CD14-positive monocyte (primary cell): Measurements from ENCODE around the gene ADGRL3. TPM values are rescaled to one million over a fixed set of nuclear protein-coding genes. Genes with fewer than 3 reads are reported as not detected.

ENCODE experiments used
- DNase-seq, 3 donors: peaks; one replicate each; pipeline ENCODE4 v3.0.0-alpha.2; 2011 to 2022
- H2AFZ ChIP-seq: 2 replicates; pipeline ENCODE4 v1.6.0; 2012; ENCODE audit warnings: mild to moderate bottlenecking, low read depth, low read length, inconsistent platforms; ENCODE audit not compliant: insufficient read depth, poor library complexity, severe bottlenecking
- H3K27ac ChIP-seq, 2 donors: 1 replicate in 1 of 2; 2 replicates in 1 of 2; pipeline ENCODE4 v1.5.1; 2012 to 2013; ENCODE audit warnings: low read length in 2 of 2, control low read depth in 1 of 2, inconsistent platforms in 1 of 2, low read depth in 1 of 2, mild to moderate bottlenecking in 1 of 2
- H3K27me3 ChIP-seq, 2 donors: one replicate each; pipeline versions ENCODE4 v1.6.0 to v1.6.1; 2011 to 2013; ENCODE audit warnings: low read length in 2 of 2; ENCODE audit not compliant: control insufficient read depth in 2 of 2, insufficient read depth in 2 of 2
- H3K36me3 ChIP-seq, 2 donors: replicated peaks in 1 of 2; 1 replicate in 1 of 2; 2 replicates in 1 of 2; pipeline versions ENCODE4 v1.5.1 to v1.6.1; 2012 to 2013; ENCODE audit warnings: low read length in 2 of 2, control low read depth in 1 of 2, inconsistent platforms in 1 of 2, mild to moderate bottlenecking in 1 of 2; ENCODE audit not compliant: insufficient read depth in 2 of 2, control insufficient read depth in 1 of 2
- H3K4me1 ChIP-seq, 2 donors: 1 replicate in 1 of 2; 2 replicates in 1 of 2; pipeline versions ENCODE4 v1.5.1 to v1.6.1; 2012 to 2013; ENCODE audit warnings: low read length in 2 of 2, control low read depth in 1 of 2, inconsistent platforms in 1 of 2, mild to moderate bottlenecking in 1 of 2, moderate library complexity in 1 of 2; ENCODE audit not compliant: insufficient read depth in 2 of 2, control insufficient read depth in 1 of 2
- H3K4me2 ChIP-seq: replicated peaks from 2 replicates; pipeline ENCODE3; 2012; ENCODE audit warnings: low read length, moderate library complexity, mild to moderate bottlenecking; ENCODE audit not compliant: poor library complexity, severe bottlenecking; ENCODE audit errors: extremely low read depth
- H3K4me3 ChIP-seq, 3 experiments: fragments of 200-600 bp in 1 of 3; sonication (generic) in 1 of 3; replicated peaks in 1 of 3; 1 replicate in 2 of 3; 2 replicates in 1 of 3; pipeline ENCODE4 v1.5.1; 2011 to 2013; ENCODE audit warnings: low read length in 3 of 3, mild to moderate bottlenecking in 3 of 3, control low read depth in 2 of 3, low read depth in 2 of 3, inconsistent platforms in 1 of 3, moderate library complexity in 1 of 3
- H3K79me2 ChIP-seq: 2 replicates; pipeline ENCODE4 v1.6.0; 2012; ENCODE audit warnings: mild to moderate bottlenecking, control low read depth, inconsistent platforms, low read length, moderate library complexity; ENCODE audit not compliant: insufficient read depth
- H3K9ac ChIP-seq: 2 replicates; pipeline ENCODE4 v1.6.0; 2017; ENCODE audit warnings: low read length, mild to moderate bottlenecking; ENCODE audit not compliant: insufficient read depth, poor library complexity, severe bottlenecking
- H3K9me3 ChIP-seq, 2 donors: replicated peaks in 1 of 2; 1 replicate in 1 of 2; 2 replicates in 1 of 2; pipeline versions ENCODE4 v1.5.1 to v1.6.1; 2012 to 2013; ENCODE audit warnings: low read length in 2 of 2, control low read depth in 1 of 2; ENCODE audit not compliant: control insufficient read depth in 1 of 2, insufficient read depth in 1 of 2
- H4K20me1 ChIP-seq: 2 replicates; pipeline ENCODE4 v1.6.0; 2012; ENCODE audit warnings: mild to moderate bottlenecking, low read length, control low read depth, moderate library complexity; ENCODE audit not compliant: insufficient read depth
- H3K27ac Mint-ChIP-seq, 7 donors: one replicate each; pipeline ENCODE4 v1.8.0; 2020; ENCODE audit warnings: mild to moderate bottlenecking in 7 of 7, mixed read lengths in 7 of 7, moderate library complexity in 6 of 7, inconsistent platforms in 2 of 7
- H3K27me3 Mint-ChIP-seq, 3 donors: one replicate each; pipeline ENCODE4 v1.8.0; 2021 to 2022; ENCODE audit warnings: low read depth in 3 of 3, mild to moderate bottlenecking in 3 of 3, mixed read lengths in 3 of 3, moderate library complexity in 3 of 3, inconsistent platforms in 1 of 3
- H3K36me3 Mint-ChIP-seq, 2 donors: one replicate each; pipeline ENCODE4 v1.8.0; 2020; ENCODE audit warnings: mixed read lengths in 2 of 2, inconsistent platforms in 1 of 2, mild to moderate bottlenecking in 1 of 2
- H3K4me1 Mint-ChIP-seq: one replicate; pipeline ENCODE4 v1.8.0; 2020; ENCODE audit warnings: mild to moderate bottlenecking, mixed read lengths
- H3K4me3 Mint-ChIP-seq, 2 donors: one replicate each; pipeline ENCODE4 v1.8.0; 2020; ENCODE audit warnings: mild to moderate bottlenecking in 2 of 2, mixed read lengths in 2 of 2, moderate library complexity in 1 of 2
- H3K9me3 Mint-ChIP-seq, 7 donors: one replicate each; pipeline ENCODE4 v1.8.0; 2020 to 2022; ENCODE audit warnings: mixed read lengths in 7 of 7, mild to moderate bottlenecking in 6 of 7, moderate library complexity in 6 of 7, inconsistent platforms in 2 of 7
- WGBS: methylation state at CpG from one replicate; pipeline ENCODE4 v1.1.5; 2013; ENCODE audit warnings: missing lambda C conversion rate; ENCODE audit not compliant: insufficient coverage; 5-methylcytosine and 5-hydroxymethylcytosine counted together
- intact Hi-C, 2 donors: fragments of 100-400 bp; cut with micrococcal nuclease; formaldehyde crosslinking; loops; one replicate each; pipeline versions ENCODE4 v1.15.0 to v1.15.1; 2023
- polyA plus RNA-seq, 3 donors: library from polyadenylated mRNA; depleted of rRNA in 1 of 3; unstranded in 2 of 3; stranded (reverse) in 1 of 3; fragments of 300-500 nt in 2 of 3; fragments of >200 nt in 1 of 3; fragmentation: Illumina TruSeq in 2 of 3; gene quantifications; 1 replicate in 2 of 3; 2 replicates in 1 of 3; pipeline ENCODE4 v1.2.3, GENCODE V29; 2012 to 2021
- TF ChIP-seq, protein P1 (sequence below): fragments of 200-600 bp; IDR thresholded peaks from one replicate; pipeline ENCODE4 v1.8.0; 2022; ENCODE audit warnings: antibody characterized with exemption, mild to moderate bottlenecking

ADGRL3 gene
- polyA plus RNA-seq, 3 donors: not detected

DNA sequence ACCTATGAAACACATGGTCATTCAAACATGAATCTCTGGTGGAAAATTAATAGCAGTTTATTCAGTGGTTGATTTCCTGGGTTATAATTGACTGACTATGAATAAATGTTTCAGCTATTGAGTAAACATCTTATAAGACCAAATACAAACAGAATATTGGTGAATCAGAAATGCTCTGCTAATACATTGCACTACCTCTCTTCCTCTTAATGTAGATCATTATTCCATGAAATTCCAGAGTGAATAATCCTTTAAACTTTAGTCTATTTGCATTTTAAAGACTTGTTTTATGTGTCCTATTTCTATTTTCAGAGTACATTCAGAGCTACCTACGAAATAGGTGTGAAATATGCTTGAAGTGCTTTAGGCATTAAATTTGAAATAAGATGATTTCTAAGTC is 715.4 kb downstream of the ADGRL3 start:
- H3K79me2 ChIP-seq: no peaks in the 10 kb centered on the region
- intact Hi-C loops: no loop called here

DNA sequence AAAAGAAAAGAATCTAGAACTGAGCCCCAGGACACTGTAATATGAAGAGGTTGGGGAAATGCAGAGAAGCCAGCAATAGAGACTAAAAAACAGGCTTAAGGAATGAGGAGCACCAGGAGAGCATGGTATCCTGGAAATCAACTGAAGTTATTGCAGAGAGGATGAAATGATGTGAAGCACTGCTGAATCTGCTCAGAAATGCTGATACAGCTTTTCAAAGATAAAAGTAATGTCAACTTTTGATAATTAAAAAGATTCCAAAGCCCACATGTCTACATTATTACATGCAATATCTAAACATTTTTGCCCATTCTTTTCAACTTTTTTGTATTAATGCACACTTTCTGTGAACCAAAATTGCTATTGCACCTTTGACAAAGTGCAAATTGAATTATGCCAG is 718.4 kb downstream of the ADGRL3 start:
- no peaks in the 10 kb centered on the region for H3K79me2 ChIP-seq
- no peaks in the 10 kb centered on the region for H3K27me3 Mint-ChIP-seq
- H3K9me3 Mint-ChIP-seq: peaks cover 0 to 3% (median 0%) of the 10 kb centered on the region in 7 donors
- H3K4me2 ChIP-seq: no peak overlapping the region
- H3K4me3 ChIP-seq: no peak overlapping the region
- no peak overlapping the region for H3K9ac ChIP-seq
- H3K4me3 Mint-ChIP-seq: no peak overlapping the region
- DNase-seq: no peak
- H3K4me1 ChIP-seq: no peaks in the 10 kb centered on the region
- no peaks in the 10 kb centered on the region for H3K36me3 ChIP-seq
- no peaks in the 10 kb centered on the region for H4K20me1 ChIP-seq
- H3K27ac ChIP-seq: no peak overlapping the region
- intact Hi-C loops: no loop called here
- H3K36me3 Mint-ChIP-seq: no peaks in the 10 kb centered on the region
- no peaks in the 10 kb centered on the region for H3K27me3 ChIP-seq
- H3K27ac Mint-ChIP-seq: no peak overlapping the region
- TF ChIP-seq, protein P1, sequence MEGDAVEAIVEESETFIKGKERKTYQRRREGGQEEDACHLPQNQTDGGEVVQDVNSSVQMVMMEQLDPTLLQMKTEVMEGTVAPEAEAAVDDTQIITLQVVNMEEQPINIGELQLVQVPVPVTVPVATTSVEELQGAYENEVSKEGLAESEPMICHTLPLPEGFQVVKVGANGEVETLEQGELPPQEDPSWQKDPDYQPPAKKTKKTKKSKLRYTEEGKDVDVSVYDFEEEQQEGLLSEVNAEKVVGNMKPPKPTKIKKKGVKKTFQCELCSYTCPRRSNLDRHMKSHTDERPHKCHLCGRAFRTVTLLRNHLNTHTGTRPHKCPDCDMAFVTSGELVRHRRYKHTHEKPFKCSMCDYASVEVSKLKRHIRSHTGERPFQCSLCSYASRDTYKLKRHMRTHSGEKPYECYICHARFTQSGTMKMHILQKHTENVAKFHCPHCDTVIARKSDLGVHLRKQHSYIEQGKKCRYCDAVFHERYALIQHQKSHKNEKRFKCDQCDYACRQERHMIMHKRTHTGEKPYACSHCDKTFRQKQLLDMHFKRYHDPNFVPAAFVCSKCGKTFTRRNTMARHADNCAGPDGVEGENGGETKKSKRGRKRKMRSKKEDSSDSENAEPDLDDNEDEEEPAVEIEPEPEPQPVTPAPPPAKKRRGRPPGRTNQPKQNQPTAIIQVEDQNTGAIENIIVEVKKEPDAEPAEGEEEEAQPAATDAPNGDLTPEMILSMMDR: no peak
- no peaks in the 10 kb centered on the region for H3K4me1 Mint-ChIP-seq
- no peak overlapping the region for H2AFZ ChIP-seq
- H3K9me3 ChIP-seq: no peaks in the 10 kb centered on the region

More for the DNA sequence above, 715.4 kb downstream of the ADGRL3 start:
- H3K4me3 ChIP-seq: no peak overlapping the region
- Mint-ChIP-seq H3K9me3 (peaks cover 0 to 3% (median 0%) of the 10 kb centered on the region in 7 donors), H3K36me3 (no peaks in the 10 kb centered on the region), H3K4me1 (no peaks in the 10 kb centered on the region), H3K27ac (no peak overlapping the region), H3K27me3 (no peaks in the 10 kb centered on the region), H3K4me3 (no peak overlapping the region)
- H3K36me3 ChIP-seq: no peaks in the 10 kb centered on the region
- H3K9me3 ChIP-seq: no peaks in the 10 kb centered on the region
- TF ChIP-seq, protein P1: no peak
- no peaks in the 10 kb centered on the region for H3K27me3 ChIP-seq
- H2AFZ ChIP-seq: no peak overlapping the region
- H3K4me2 ChIP-seq: no peak overlapping the region
- no peak for DNase-seq
- H3K27ac ChIP-seq: no peak overlapping the region
- no CpG with 5 or more reads among the region's 1 CpG for WGBS
- H3K4me1 ChIP-seq: no peaks in the 10 kb centered on the region
- H4K20me1 ChIP-seq: no peaks in the 10 kb centered on the region
- no peak overlapping the region for H3K9ac ChIP-seq
